Retina (tissue), 1 donor: Measurements from ENCODE around the gene POLD4.
"Not testable (repeated sequence)": the region's sequence is repeated elsewhere in the genome, so short reads cannot be mapped to it uniquely, and the experiment has no call there.

Experiments used
- DNase-seq: peaks from one replicate; pipeline ENCODE4 v3.0.0-alpha.2; 2016

POLD4 gene

DNA sequence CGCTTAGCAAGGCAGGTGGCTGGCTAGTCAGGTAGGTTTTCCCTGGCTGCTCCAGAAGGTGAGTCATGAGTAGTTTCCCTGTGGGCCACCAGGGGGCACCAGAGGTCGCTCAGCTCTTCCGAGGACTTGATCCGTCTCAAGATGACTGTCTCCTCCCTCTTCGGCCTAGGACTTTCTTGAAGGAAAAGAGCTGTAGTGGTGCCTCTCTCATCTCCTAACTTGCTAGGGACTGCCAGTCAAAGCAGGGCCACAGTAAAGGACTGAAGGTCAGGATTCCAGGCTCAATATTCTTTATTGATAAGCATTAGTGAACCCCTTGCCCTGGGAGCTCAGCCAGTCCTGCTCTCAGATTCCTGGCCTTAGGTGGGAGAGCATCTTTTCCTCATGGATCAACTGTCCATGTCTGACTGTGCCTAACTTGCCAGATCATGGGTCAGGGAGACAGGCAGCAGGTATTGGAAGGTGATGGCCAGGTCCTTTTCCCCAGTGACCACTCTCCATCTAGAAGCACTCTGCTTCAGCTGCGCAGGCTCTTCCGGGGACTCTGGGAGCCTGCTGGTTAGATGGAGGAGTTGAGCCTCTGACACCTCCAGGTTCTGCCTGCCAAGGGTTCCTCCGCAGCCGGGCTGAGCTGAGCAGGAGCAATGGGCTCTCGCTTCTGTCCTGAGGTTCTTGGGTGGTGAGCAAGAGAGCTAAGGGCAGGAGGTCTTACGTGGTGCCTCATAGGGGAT is 1.9 kb downstream of the POLD4 start:
- DNase-seq: peak; percentile 69

DNA sequence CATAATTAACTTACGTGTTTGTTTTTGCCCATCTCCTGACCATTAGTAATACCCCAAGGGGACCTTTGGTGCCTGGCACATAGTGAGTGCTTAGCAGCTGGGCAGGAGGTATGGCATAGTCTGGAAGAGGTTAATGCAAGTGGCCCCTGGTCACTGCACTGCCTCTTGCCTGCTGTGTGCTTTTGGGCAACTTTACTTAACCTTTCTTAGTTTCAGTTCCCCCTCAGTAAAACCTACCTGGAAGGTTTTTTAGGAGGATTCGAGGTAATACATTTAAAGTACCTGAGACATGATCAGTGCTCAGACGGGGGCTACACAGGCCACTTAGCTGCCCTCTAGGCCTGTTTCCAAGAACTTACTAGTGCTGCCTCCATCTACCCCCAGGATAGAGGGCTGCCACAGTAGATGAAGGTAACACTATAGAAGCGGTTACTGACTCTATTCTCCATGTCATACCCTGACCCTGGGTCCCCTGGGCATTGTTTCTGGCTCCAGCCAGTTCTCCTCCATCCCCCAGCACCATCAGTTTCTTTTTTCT is 3.3 kb downstream of the POLD4 start:
- DNase-seq: no peak

DNA sequence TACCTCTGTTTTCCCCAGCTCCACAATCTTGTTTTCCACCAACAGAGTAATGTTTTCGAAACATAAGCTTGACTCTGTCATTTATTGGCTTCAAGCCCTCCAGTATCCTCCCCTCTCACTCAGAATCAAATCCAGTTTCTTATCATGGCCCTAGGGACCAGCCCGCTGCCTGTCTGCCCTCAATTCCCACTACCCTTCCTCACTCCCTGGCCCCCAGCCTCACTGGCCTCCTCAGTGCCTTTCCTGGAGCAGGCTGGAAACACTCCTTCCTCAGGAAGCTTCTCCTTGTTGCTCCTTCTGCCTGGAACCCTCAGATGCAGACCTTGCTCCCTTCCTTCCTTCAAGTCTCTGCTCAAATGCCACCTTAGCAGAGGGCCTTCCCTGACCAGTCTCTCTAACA is 3.9 kb downstream of the POLD4 start:
- DNase-seq: no peak

- DNase-seq: no peak
Observed at GRCh38 chr11:67349036-67349435, 4.3 kb downstream of the POLD4 start.

GRCh38 chr11:67347964-67348749 is 5.2 kb downstream of the POLD4 start:
- no peak for DNase-seq

- DNase-seq: peak; percentile 12
Observed at GRCh38 chr11:67345920-67346819, 7.2 kb downstream of the POLD4 start.

DNA sequence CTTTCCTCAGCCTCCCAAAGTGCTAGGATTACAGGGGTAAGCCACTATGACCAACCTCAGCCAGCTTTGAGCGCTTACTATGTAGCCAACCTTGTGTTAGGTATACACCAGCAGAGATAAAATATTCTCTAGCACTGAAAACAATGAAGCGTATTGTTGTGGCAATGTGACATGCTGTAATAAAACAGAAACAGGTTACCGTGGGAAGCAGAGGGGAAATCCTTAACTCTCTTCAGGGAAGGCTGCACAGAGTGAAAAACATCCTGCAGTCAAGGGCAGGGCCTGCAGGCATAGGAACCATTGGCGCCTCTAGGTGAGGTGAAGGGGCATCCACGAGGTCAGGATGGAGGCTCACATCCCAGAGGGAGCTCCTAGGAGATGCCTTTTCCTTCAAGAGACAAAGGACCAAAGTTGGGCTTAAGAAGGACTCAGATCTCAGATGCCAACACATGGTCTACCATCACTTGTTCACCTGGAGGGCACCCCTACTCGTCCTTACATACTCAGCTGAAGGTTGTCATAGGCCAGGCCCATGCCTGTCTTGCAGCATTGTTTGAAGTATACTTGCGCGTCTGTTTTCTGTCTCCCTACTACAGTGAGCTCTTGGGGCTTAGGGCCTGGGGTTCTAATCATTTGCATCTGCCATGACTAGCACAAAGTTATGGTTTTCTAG is 8.0 kb downstream of the POLD4 start:
- no peak for DNase-seq

DNA sequence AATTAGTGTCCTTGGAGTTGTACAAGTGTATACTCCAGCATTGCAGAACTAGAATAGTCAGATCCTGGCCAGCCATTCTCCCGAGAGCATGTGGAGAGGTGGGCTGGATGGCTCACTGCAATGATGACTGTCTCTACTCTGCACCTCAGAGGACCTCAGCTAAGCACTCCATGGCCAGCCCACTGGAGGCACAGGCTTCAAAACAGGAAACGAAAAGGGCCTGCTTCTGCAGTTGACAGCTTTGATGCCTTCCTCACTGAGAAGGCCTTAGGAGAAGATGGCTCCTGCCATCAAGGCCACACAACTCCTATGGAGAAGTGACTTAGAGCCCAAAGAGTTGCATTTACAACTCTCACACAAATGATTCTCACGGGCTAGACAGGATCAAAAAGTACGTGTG is 9.1 kb downstream of the POLD4 start:
- no peak for DNase-seq

- no peak for DNase-seq
Observed at GRCh38 chr11:67337257-67337656, 16.1 kb downstream of the POLD4 start.

- no peak for DNase-seq
Observed at GRCh38 chr11:67332081-67332691, 21.2 kb downstream of the POLD4 start.

- DNase-seq: no peak
Observed at GRCh38 chr11:67323526-67323925, 29.8 kb downstream of the POLD4 start.

DNA sequence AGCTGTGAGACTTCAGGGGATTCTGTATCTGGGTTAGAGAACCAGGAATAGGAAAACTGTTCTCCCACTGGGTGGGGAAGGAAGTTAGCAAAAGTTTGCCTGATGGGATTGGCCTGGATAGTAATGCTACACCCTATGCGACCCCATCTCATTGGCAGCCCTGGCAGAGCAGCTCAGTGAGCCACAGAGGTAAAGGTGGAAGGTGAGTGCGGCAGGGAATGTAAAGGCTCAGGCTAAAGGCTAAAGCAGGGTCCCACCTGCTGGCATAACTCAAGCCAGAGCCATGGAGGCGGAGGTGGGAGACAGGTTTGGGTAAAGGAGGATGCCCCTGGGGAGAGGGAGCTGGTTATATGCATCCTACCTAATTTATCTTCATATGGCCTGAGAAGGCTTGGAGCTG is 31.3 kb downstream of the POLD4 start:
- no peak for DNase-seq

GRCh38 chr11:67321313-67321871 is 32.0 kb downstream of the POLD4 start:
- no peak for DNase-seq

DNA sequence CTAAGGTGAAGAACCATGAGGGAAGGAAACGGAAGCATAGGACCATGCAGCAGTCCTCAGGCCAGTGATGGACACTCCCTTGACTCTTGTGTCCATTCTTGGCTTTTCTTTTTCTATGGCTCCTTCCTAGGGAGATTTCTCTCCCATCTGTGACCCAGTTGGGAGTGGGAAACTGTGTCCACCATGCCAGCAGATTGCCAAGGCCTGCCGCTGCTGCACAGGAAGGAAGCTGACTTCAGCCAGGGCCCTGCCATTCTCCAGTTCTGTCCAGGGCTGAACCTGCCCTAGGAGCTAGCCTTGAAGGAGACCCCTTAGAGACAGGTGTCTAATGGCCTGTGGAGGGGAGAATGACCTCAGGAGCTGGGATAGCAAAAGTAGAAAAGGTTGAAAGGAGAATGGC is 32.7 kb downstream of the POLD4 start:
- no peak for DNase-seq

- no peak for DNase-seq
Observed at GRCh38 chr11:67320011-67320410, 33.3 kb downstream of the POLD4 start.

- not testable (repeated sequence) for DNase-seq
Observed at GRCh38 chr11:67318876-67319275, 34.5 kb downstream of the POLD4 start.

DNA sequence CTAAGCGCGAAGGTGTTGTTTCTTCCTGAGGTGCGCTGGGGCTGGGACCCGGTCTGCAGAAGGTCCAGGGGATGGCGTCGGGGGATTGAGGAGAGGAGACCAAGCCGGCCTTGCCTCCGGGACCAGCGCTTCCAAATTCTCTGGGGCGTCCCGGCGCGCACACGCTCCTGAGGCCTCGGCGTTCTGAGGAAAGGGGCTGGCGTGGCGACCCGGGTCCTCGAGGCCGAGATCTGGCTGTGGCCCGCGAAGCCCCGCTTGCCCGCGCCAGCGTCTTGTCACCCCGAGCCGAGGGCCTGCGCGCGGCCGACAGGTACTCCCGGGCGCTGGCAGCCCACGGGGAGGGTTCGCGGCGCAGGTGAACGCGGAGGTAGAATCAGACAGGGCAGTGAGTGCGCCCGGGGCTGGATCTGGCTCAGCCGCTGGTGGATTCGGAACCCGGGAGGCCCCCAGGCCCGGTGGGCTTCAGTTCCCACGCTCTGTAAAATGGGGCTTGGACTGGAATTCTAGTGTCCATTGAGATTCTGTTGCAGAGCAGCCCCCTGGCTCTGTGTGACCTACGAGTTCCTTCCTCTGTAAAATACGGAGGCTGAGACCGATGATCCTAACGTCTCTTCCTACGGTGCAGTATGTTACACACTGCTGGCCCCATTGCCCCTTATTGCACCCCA is 35.3 kb downstream of the POLD4 start:
- no peak for DNase-seq

DNA sequence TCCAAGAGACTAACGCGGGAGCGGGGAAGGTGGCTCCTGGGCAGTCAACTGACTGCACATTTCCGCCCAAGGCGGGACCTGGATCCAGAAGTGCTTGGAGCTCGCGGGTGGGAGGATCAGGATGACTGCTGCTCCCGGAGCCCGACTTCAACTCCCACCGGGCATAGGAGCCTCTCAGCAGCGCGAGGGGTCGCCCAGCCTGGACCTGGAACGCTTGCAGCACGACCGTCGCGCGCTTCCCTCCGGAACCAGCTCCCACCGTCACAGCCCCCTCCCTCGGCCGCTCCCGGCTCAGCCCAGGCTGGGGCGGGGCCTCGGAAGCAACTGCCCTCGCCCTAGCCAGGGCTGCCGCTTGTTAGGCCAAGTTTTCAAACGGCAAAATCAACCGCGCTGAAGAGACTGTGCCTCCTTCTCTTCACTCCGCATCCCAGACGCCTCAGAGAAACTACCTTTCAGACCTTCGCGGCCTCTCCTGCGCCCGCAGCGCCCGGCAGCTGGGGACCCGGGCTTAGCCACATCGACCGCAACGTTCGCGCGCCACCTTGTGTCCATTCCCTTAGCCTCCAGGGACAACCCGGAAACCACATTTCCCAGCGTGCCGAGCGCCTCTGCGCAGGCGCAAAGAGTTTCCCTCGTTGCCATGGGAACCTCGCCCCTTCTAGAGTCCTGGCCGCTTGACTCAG is 36.0 kb downstream of the POLD4 start:
- DNase-seq: peak; percentile 100

DNA sequence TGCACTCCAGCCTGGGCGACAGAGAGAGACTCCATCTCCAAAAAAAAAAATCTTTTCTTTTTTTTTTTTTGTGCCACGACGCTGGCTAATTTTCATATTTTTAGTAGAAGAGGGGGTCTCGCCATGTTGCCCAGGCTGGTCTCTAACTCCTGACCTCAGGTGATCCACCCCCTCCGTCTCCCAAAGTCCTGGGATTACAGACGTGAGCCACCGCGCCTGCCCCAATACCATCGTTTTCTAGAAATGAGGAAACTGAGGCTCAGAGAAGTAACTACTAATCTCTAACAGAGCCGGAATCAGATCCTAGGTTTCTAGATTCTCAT is 36.5 kb downstream of the POLD4 start:
- DNase-seq: no peak

DNA sequence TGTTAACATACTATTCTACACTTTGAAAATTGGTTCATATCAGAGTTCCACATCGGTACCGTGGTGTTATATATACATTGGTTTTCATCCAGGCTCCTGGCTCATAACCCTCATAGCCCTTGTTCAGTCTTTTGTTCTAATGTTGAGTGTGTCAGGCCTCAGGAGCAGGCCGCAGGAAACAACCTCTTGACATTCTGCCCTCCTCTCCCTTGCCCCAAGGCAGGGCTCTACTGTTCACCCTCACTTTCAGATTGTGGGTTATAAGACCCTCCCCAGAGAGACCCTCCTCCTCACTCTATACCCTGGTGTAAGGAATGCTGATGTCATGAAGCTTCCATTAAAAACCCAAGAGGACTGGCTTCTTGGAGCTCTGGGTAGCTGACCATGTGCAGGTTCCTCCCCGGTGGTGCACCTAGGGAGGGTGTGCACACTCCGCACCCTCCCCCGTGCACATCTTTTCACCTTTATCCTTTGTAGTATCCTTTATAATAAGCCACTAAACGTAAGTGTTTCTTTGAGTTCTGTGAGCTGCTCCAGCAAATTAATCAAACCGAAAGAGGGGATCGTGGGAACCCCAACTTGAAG is 37.9 kb downstream of the POLD4 start:
- no peak for DNase-seq
